Vagina (tissue), 2 donors: ENCODE results near the gene PDE3A. TPM values are rescaled to one million over a fixed set of nuclear protein-coding genes. Genes with fewer than 3 reads are reported as not detected.

Experiments
- DNase-seq, 2 donors: peaks; one replicate each; pipeline ENCODE4 v3.0.0-alpha.2; 2017; ENCODE audit errors: extremely low spot score in 2 of 2
- H3K27ac ChIP-seq: fragments of 200-600 bp; sonication (generic); one replicate; pipeline ENCODE4 v1.5.1; 2019
- H3K27me3 ChIP-seq: fragments of 200-600 bp; sonication (generic); one replicate; pipeline ENCODE4 v1.5.1; 2019
- H3K36me3 ChIP-seq, 2 donors: fragments of 200-600 bp; sonication (generic); one replicate each; pipeline ENCODE4 v1.5.1; 2017 to 2019
- H3K4me1 ChIP-seq: fragments of 200-600 bp; sonication (generic); one replicate; pipeline ENCODE4 v1.5.1; 2019
- H3K4me3 ChIP-seq, 2 donors: fragments of 200-600 bp; sonication (generic); 1 replicate in 1 of 2; 2 replicates in 1 of 2; pipeline ENCODE4 v1.5.1; 2016 to 2019
- H3K9me3 ChIP-seq: fragments of 200-600 bp; sonication (generic); one replicate; pipeline ENCODE4 v1.5.1; 2019
- POLR2A ChIP-seq, 2 donors: fragments of 450-650 bp; IDR thresholded peaks; one replicate each; pipeline ENCODE4 v1.6.1; 2017; ENCODE audit warnings: antibody characterized with exemption in 2 of 2, mild to moderate bottlenecking in 2 of 2, moderate library complexity in 2 of 2
- POLR2AphosphoS5 ChIP-seq, 2 donors: sonication (generic); formaldehyde crosslinking; IDR thresholded peaks; one replicate each; pipeline ENCODE4 v1.9.0; 2017; ENCODE audit warnings: antibody characterized with exemption in 2 of 2, mild to moderate bottlenecking in 2 of 2, low read depth in 1 of 2; ENCODE audit not compliant: insufficient read depth in 1 of 2
- intact Hi-C: fragments of 100-400 bp; cut with DNase I; formaldehyde crosslinking; loops from one replicate; pipeline ENCODE4 v1.15.1; 2023
- total RNA-seq: library from RNA; depleted of rRNA; stranded (reverse); fragments of >200 nt; gene quantifications from one replicate; pipeline ENCODE4 v1.2.3, GENCODE V29; 2016
- TF ChIP-seq, protein P1 (sequence below), 3 experiments: fragments of 450-650 bp in 2 of 3; fragments of 200-600 bp in 1 of 3; sonication (generic) in 1 of 3; IDR thresholded peaks; one replicate each; pipeline ENCODE4 v1.5.1; 2017 to 2019; ENCODE audit warnings: antibody characterized with exemption in 3 of 3, mild to moderate bottlenecking in 2 of 3, moderate library complexity in 2 of 3

PDE3A gene
- total RNA-seq, 1 donor from 2014 or later, result 9.6 TPM

DNA sequence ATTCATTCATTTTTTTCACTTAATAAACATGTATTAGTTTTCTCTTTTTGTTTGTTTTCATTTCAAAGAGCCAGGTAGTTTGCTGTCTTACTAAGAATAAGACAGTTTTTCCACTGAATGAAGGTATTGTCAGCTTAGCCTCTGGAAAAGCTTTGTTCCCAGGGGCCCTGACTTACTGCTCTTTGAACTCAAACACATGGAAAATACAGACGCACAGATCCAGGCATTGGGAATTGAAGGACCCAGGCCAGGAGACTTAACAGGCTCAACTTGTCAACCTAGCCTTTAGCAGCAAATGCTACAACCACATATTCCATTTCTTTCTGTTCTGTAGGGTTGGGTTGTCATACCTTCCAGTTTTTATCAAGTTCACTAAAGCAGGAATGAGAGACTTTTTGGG, 288.3 kb downstream of the PDE3A start:
- no peaks in the 10 kb centered on the region for H3K4me1 ChIP-seq
- H3K27me3 ChIP-seq, result no peaks in the 10 kb centered on the region
- TF ChIP-seq, protein P1, sequence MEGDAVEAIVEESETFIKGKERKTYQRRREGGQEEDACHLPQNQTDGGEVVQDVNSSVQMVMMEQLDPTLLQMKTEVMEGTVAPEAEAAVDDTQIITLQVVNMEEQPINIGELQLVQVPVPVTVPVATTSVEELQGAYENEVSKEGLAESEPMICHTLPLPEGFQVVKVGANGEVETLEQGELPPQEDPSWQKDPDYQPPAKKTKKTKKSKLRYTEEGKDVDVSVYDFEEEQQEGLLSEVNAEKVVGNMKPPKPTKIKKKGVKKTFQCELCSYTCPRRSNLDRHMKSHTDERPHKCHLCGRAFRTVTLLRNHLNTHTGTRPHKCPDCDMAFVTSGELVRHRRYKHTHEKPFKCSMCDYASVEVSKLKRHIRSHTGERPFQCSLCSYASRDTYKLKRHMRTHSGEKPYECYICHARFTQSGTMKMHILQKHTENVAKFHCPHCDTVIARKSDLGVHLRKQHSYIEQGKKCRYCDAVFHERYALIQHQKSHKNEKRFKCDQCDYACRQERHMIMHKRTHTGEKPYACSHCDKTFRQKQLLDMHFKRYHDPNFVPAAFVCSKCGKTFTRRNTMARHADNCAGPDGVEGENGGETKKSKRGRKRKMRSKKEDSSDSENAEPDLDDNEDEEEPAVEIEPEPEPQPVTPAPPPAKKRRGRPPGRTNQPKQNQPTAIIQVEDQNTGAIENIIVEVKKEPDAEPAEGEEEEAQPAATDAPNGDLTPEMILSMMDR (IDR thresholded peaks at IDR 0.05), result no peak
- TF ChIP-seq POLR2AphosphoS5 (IDR thresholded peaks at IDR 0.05; ENCODE audit: insufficient read depth in 1 of 2, low read depth in 1 of 2), result no peak
- H3K27ac ChIP-seq, result no peak overlapping the region
- intact Hi-C loops, result no loop called here
- no peaks in the 10 kb centered on the region for H3K36me3 ChIP-seq
- H3K4me3 ChIP-seq, result no peak overlapping the region
- no peak for DNase-seq
- H3K9me3 ChIP-seq, result no peaks in the 10 kb centered on the region

DNA sequence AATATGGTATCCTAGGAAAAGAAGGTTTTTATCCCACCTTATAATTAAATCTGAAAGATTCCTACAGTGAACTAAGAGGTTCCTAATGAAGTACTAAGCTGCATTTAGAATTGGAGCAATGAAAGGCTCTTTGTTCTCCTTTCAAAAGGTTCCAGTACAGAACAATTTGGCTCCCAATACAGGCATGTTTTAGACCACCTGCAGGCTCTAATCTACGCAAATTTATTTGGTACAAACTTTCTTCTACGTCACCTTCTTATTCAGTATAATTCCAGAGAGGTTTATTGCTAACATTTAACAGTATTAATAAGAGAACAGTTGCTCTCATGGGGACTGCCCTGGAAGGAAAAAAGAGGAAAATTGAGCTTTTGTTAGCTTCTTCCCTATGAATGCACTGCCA, 289.2 kb downstream of the PDE3A start:
- intact Hi-C loops, result no loop called here
- no peak overlapping the region for H3K27ac ChIP-seq
- H3K4me1 ChIP-seq, result no peaks in the 10 kb centered on the region
- H3K4me3 ChIP-seq, result no peak overlapping the region
- no peak for DNase-seq
- H3K27me3 ChIP-seq, result no peaks in the 10 kb centered on the region
- TF ChIP-seq, protein P1 (IDR thresholded peaks at IDR 0.05), result no peak
- TF ChIP-seq POLR2AphosphoS5 (IDR thresholded peaks at IDR 0.05; ENCODE audit: insufficient read depth in 1 of 2, low read depth in 1 of 2), result no peak
- no peak for TF ChIP-seq POLR2A (IDR thresholded peaks at IDR 0.05)
- H3K36me3 ChIP-seq, result no peaks in the 10 kb centered on the region
- no peaks in the 10 kb centered on the region for H3K9me3 ChIP-seq

DNA sequence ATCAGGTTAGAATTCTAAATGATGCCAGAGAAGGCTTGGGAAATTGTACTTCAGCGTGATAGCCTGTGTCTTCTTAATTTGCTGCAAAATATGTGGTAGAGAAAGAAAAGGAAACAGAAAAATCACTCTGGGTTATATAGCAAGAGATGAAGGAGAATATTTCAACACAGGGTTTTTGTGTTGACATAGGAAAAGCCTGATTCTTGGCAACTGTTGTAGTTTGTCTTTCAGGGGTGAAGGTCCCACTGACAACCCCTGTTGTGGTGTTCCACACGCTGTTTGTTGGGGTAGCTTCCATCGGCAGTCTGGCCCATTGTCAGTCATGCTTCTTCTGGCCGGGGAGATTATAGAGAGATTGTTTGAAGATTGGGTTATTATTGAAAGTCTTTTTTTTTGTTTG, 313.0 kb downstream of the PDE3A start:
- TF ChIP-seq, protein P1 (IDR thresholded peaks at IDR 0.05), result no peak
- no peak for TF ChIP-seq POLR2AphosphoS5 (IDR thresholded peaks at IDR 0.05; ENCODE audit: insufficient read depth in 1 of 2, low read depth in 1 of 2)
- TF ChIP-seq POLR2A (IDR thresholded peaks at IDR 0.05), result no peak
- no peaks in the 10 kb centered on the region for H3K4me1 ChIP-seq
- no peaks in the 10 kb centered on the region for H3K9me3 ChIP-seq
- no peak overlapping the region for H3K4me3 ChIP-seq
- intact Hi-C loops, result no loop called here
- H3K36me3 ChIP-seq, result no peaks in the 10 kb centered on the region
- no peaks in the 10 kb centered on the region for H3K27me3 ChIP-seq
- no peak overlapping the region for H3K27ac ChIP-seq
- DNase-seq, result no peak

DNA sequence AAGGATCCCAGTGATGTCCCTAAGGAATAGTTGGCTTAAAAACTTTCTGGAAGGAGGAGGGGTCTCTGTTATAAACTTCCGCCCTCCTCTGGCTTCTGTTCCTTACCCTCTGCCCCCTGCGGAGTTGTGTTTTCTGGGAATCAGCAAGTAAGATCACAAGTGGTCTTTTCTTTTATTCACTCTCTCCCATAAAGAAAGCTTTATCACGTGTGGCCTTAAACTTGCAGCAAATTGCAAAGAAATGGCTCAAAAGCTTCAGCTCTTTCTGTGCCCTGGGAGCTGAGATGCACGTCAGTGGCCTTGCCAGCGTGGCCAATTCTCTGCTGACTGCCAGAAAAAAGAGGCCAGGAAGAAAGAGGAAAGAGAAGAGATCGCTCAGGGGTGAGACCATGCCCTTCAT, 326.9 kb downstream of the PDE3A start, which contains the start of gene SLCO1C1:
TSS of gene SLCO1C1 (plus strand) at position 101 of the 400 bp plus-strand sequence. CDS start 4,245 bp downstream, outside the sequence.
- Histone ChIP-seq H3K27ac (no peak within 1 kb of the TSS), H3K27me3 (no peaks in the 10 kb centered on the region), H3K4me3 (no peak within 1 kb of the TSS), H3K36me3 (no peaks in the 10 kb centered on the region), H3K4me1 (no peaks in the 10 kb centered on the region), H3K9me3 (no peaks in the 10 kb centered on the region)
- TF ChIP-seq POLR2A (IDR thresholded peaks at IDR 0.05) (no peak), POLR2AphosphoS5 (IDR thresholded peaks at IDR 0.05; ENCODE audit: insufficient read depth in 1 of 2, low read depth in 1 of 2) (no peak)
- TF ChIP-seq, protein P1 (IDR thresholded peaks at IDR 0.05), result no peak
- no peak for DNase-seq
- intact Hi-C loops, result no loop called here

DNA sequence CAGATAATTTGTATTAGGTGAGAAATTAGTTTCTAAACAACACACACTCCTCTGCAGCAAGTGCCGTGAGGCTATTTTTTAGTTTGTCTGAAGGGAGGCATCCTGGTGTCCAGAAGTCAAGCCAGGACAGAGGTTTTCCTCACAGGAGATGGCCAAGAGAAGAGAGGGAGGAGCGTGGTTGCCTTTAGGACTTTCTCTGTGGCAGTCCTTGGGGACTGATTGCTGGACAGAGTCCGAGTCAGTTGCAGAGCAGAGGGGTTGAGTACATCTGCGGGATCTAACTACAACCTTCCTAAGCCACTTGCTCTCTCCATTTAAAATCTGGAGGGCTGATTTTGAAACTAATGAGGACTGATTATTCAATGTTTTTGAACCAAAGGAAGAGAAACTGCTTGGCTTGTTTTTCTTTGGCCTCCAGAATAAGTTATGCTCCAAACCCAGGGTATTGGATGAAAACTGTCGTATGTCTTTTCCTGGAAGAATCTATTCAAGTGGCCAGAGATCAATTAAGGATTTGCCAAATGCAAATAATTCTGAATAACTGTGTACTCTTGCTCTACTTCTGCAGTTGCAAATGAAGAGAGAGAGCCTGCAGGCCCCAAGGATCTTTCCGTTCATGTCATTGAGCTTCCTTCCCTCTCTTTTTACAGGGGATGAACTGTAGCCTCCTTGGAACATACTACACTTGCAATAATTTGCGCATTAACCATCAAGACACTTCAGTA, 328.0 kb downstream of the PDE3A start:
- no peak for DNase-seq
- no peaks in the 10 kb centered on the region for H3K9me3 ChIP-seq
- no peak overlapping the region for H3K4me3 ChIP-seq
- intact Hi-C loops, result no loop called here
- no peaks in the 10 kb centered on the region for H3K4me1 ChIP-seq
- no peaks in the 10 kb centered on the region for H3K36me3 ChIP-seq
- H3K27me3 ChIP-seq, result no peaks in the 10 kb centered on the region
- H3K27ac ChIP-seq, result no peak overlapping the region
- TF ChIP-seq, protein P1 (IDR thresholded peaks at IDR 0.05), result no peak
- TF ChIP-seq POLR2AphosphoS5 (IDR thresholded peaks at IDR 0.05; ENCODE audit: insufficient read depth in 1 of 2, low read depth in 1 of 2), result no peak
- TF ChIP-seq POLR2A (IDR thresholded peaks at IDR 0.05), result no peak
